Astrocyte (in vitro differentiated cells and primary cell): ENCODE measurements around the gene TUBA1A. TPM values are rescaled to one million over a fixed set of nuclear protein-coding genes. Genes with fewer than 3 reads are reported as not detected.

Experiments used
- DNase-seq: peaks from one replicate; pipeline ENCODE4 v3.0.0-alpha.2; 2010; ENCODE audit warnings: low read depth
- FAIRE-seq: peaks from 2 replicates; lab custom pipeline; 2011; peaks lifted over from hg19 to GRCh38; lab: Jason Lieb, UNC
- H2AFZ ChIP-seq: 2 replicates; pipeline ENCODE4 v1.6.0; 2012; ENCODE audit warnings: low read depth, low read length, inconsistent platforms
- H3K27ac ChIP-seq: 2 replicates; pipeline ENCODE4 v1.5.1; 2011; ENCODE audit warnings: low read depth, low read length, inconsistent platforms
- H3K27me3 ChIP-seq: 2 replicates; pipeline ENCODE4 v1.6.0; 2011; ENCODE audit warnings: low read length, inconsistent platforms; ENCODE audit not compliant: insufficient read depth
- H3K36me3 ChIP-seq: 2 replicates; pipeline ENCODE4 v1.5.1; 2011; ENCODE audit warnings: low read length, inconsistent platforms; ENCODE audit not compliant: insufficient read depth
- H3K4me1 ChIP-seq: 2 replicates; pipeline ENCODE4 v1.5.1; 2011; ENCODE audit warnings: low read length, inconsistent platforms; ENCODE audit not compliant: insufficient read depth
- H3K4me2 ChIP-seq: 2 replicates; pipeline ENCODE4 v1.6.0; 2012; ENCODE audit warnings: low read length, inconsistent platforms
- H3K4me3 ChIP-seq: 2 replicates; pipeline ENCODE4 v1.5.1; 2011; ENCODE audit warnings: low read depth, mild to moderate bottlenecking, low read length, inconsistent platforms; ENCODE audit not compliant: insufficient read depth
- H3K79me2 ChIP-seq: 2 replicates; pipeline ENCODE4 v1.6.0; 2012; ENCODE audit warnings: mild to moderate bottlenecking, low read length, inconsistent platforms; ENCODE audit not compliant: insufficient read depth
- H3K9ac ChIP-seq: 2 replicates; pipeline ENCODE4 v1.6.0; 2012; ENCODE audit warnings: mild to moderate bottlenecking, low read length, inconsistent platforms
- H3K9me3 ChIP-seq: 2 replicates; pipeline ENCODE4 v1.5.1; 2012; ENCODE audit warnings: low read depth, mild to moderate bottlenecking, low read length, inconsistent platforms; ENCODE audit not compliant: insufficient read depth
- H4K20me1 ChIP-seq: 2 replicates; pipeline ENCODE4 v1.6.0; 2012; ENCODE audit warnings: low read length, inconsistent platforms; ENCODE audit not compliant: insufficient read depth
- H3K27ac Mint-ChIP-seq: one replicate; pipeline ENCODE4 v1.8.0; 2021; ENCODE audit warnings: mild to moderate bottlenecking, mixed read lengths; ENCODE audit not compliant: unreplicated experiment
- H3K27me3 Mint-ChIP-seq: one replicate; pipeline ENCODE4 v1.8.0; 2021; ENCODE audit warnings: low read depth, mixed read lengths; ENCODE audit not compliant: unreplicated experiment
- H3K36me3 Mint-ChIP-seq: one replicate; pipeline ENCODE4 v1.8.0; 2021; ENCODE audit warnings: low read depth, mixed read lengths; ENCODE audit not compliant: unreplicated experiment
- H3K4me1 Mint-ChIP-seq: one replicate; pipeline ENCODE4 v1.8.0; 2021; ENCODE audit warnings: low read depth, mixed read lengths; ENCODE audit not compliant: unreplicated experiment
- H3K4me3 Mint-ChIP-seq: one replicate; pipeline ENCODE4 v1.8.0; 2021; ENCODE audit warnings: mild to moderate bottlenecking, moderate library complexity, mixed read lengths; ENCODE audit not compliant: unreplicated experiment
- H3K9me3 Mint-ChIP-seq: one replicate; pipeline ENCODE4 v1.8.0; 2021; ENCODE audit warnings: mild to moderate bottlenecking, mixed read lengths; ENCODE audit not compliant: unreplicated experiment
- EZH2 ChIP-seq: IDR thresholded peaks from 2 replicates; pipeline ENCODE4 v1.6.1; 2012; ENCODE audit warnings: mild to moderate bottlenecking, low read length, inconsistent platforms; ENCODE audit not compliant: insufficient read depth
- total RNA-seq: library from RNA; stranded (reverse); gene quantifications from 2 replicates; pipeline ENCODE4 v1.2.1, GENCODE V29; 2021
- TF ChIP-seq, protein P1 (sequence below): IDR thresholded peaks from 2 replicates; pipeline ENCODE4 v1.5.1; 2011; ENCODE audit warnings: low read depth, mild to moderate bottlenecking, inconsistent platforms, low read length, moderate library complexity; ENCODE audit not compliant: insufficient read depth

The TUBA1A gene
- total RNA-seq, 1 donor from 2014 or later: 932 TPM

DNA sequence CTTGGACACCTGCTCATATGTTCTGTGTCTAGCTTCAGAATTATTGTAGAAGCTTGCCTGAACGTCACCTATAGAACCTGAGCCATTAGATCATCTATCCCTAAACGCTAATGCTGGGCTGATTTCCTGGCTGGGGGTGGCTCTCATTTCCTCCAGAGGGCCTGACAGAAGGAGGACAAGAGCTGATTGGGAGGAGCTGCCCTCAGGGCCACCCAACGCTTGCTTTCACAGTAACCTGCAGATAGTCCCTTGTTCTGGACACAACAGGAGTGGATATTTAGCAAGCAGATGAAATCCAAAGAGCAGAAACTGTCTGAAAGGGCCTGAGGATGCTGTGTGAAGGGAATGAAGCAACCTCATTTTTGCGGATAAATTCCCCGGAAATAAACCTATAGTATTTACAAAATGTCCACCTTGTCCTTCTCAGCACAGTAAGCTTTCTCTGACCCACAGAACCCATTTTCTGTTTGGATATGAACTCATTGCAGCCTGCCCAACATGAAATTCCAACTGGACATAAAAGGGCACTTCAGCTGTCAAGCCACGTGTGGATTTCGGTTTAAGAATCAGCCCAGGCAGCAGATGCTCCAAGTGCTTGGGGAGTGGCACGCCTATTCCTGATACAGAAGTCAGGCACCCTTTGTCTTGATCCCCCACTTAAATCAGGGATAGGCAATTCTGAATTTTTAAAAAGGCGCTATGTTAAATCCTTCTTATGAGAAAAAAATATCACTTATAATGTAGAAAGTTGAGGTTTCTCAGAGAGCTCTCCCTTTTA is 43.2 kb upstream of the TUBA1A start:
- peak overlapping the region; percentile 82 for H3K9ac ChIP-seq
- no peaks in the 10 kb centered on the region for H3K36me3 Mint-ChIP-seq
- H3K27me3 ChIP-seq: no peaks in the 10 kb centered on the region
- peaks cover 31% of the 10 kb centered on the region for H3K4me1 ChIP-seq
- H3K4me1 Mint-ChIP-seq: peaks cover 19% of the 10 kb centered on the region
- peaks cover 3% of the 10 kb centered on the region for H3K79me2 ChIP-seq
- H2AFZ ChIP-seq: peak overlapping the region; percentile 92
- no peaks in the 10 kb centered on the region for H3K36me3 ChIP-seq
- TF ChIP-seq EZH2: no peak
- TF ChIP-seq, protein P1, sequence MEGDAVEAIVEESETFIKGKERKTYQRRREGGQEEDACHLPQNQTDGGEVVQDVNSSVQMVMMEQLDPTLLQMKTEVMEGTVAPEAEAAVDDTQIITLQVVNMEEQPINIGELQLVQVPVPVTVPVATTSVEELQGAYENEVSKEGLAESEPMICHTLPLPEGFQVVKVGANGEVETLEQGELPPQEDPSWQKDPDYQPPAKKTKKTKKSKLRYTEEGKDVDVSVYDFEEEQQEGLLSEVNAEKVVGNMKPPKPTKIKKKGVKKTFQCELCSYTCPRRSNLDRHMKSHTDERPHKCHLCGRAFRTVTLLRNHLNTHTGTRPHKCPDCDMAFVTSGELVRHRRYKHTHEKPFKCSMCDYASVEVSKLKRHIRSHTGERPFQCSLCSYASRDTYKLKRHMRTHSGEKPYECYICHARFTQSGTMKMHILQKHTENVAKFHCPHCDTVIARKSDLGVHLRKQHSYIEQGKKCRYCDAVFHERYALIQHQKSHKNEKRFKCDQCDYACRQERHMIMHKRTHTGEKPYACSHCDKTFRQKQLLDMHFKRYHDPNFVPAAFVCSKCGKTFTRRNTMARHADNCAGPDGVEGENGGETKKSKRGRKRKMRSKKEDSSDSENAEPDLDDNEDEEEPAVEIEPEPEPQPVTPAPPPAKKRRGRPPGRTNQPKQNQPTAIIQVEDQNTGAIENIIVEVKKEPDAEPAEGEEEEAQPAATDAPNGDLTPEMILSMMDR: no peak
- H3K4me3 ChIP-seq: peak overlapping the region; percentile 41
- DNase-seq (peak; percentile 38), FAIRE-seq (no peak)
- no peaks in the 10 kb centered on the region for H3K9me3 ChIP-seq
- no peaks in the 10 kb centered on the region for H4K20me1 ChIP-seq
- no peaks in the 10 kb centered on the region for H3K9me3 Mint-ChIP-seq
- H3K27ac ChIP-seq: peak overlapping the region; percentile 84
- no peak overlapping the region for H3K4me3 Mint-ChIP-seq
- H3K4me2 ChIP-seq: peak overlapping the region; percentile 91
- H3K27me3 Mint-ChIP-seq: no peaks in the 10 kb centered on the region
- peak overlapping the region; percentile 81 for H3K27ac Mint-ChIP-seq

DNA sequence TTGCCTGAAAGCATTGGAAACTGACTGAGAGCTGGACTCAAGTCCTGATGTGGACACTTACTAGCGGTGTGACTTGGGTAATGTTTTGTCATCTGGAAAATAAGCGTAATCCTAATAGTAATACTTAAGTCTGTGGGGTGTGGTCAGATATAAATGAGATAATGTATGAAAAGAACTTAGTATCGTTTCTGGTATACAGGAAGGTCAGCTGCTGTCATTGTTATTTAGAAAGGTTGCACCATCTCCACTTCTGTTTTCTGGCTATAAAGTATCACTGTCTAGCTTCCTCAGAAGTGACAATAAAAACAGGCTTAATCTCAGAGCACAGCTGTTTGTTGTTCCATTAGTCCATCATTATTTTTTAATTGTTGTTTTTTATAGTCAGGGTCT is 41.9 kb upstream of the TUBA1A start:
- Histone ChIP-seq H3K9me3 (no peaks in the 10 kb centered on the region), H3K4me3 (no peak overlapping the region), H3K4me2 (no peak overlapping the region), H3K27ac (no peak overlapping the region), H3K79me2 (peaks cover 3% of the 10 kb centered on the region), H3K27me3 (no peaks in the 10 kb centered on the region), H3K4me1 (peaks cover 31% of the 10 kb centered on the region), H2AFZ (no peak overlapping the region), H3K36me3 (no peaks in the 10 kb centered on the region), H3K9ac (no peak overlapping the region), H4K20me1 (no peaks in the 10 kb centered on the region)
- Mint-ChIP-seq H3K9me3 (no peaks in the 10 kb centered on the region), H3K4me3 (no peak overlapping the region), H3K4me1 (peaks cover 19% of the 10 kb centered on the region), H3K27me3 (no peaks in the 10 kb centered on the region), H3K27ac (no peak overlapping the region), H3K36me3 (no peaks in the 10 kb centered on the region)
- no peak for TF ChIP-seq EZH2
- TF ChIP-seq, protein P1: no peak
- no peak for DNase-seq
- no peak for FAIRE-seq

DNA sequence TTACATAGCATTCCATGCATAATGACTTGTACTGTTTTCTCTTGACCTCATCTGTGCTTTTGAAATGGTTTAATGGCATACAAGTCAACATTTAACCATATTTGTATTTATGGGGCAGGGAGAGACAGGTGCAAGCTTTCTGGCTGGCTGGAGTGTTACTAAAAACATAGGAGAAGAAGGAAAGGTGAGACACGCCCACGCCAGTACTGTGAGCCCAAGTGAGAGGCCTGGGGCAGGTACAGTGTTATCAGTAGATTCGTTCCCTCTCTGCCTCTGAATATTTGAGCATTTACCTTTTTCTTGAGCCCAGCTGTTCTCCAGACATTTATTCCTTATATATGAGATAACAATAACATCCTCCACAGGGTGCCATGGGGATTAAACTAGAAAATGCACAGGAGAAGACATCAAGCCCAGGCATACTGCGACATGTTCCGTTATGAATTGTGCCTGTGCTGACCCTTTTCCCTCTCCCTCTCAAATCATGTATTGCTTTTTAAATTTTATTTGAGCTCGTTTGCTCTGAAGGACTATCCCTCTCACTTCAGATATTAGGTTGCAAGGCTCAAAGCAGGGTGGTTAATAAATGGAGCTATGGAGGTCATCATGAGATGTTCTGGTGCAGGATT is 41.4 kb upstream of the TUBA1A start:
- Mint-ChIP-seq H3K27me3 (no peaks in the 10 kb centered on the region), H3K4me3 (no peak overlapping the region), H3K4me1 (peaks cover 19% of the 10 kb centered on the region), H3K27ac (no peak overlapping the region), H3K9me3 (no peaks in the 10 kb centered on the region), H3K36me3 (no peaks in the 10 kb centered on the region)
- no peak overlapping the region for H2AFZ ChIP-seq
- TF ChIP-seq, protein P1: no peak
- TF ChIP-seq EZH2: no peak
- no peak for DNase-seq
- H3K9me3 ChIP-seq: no peaks in the 10 kb centered on the region
- no peak overlapping the region for H3K4me3 ChIP-seq
- no peak overlapping the region for H3K4me2 ChIP-seq
- no peaks in the 10 kb centered on the region for H3K36me3 ChIP-seq
- H3K79me2 ChIP-seq: peaks cover 3% of the 10 kb centered on the region
- no peak overlapping the region for H3K9ac ChIP-seq
- peaks cover 31% of the 10 kb centered on the region for H3K4me1 ChIP-seq
- no peaks in the 10 kb centered on the region for H4K20me1 ChIP-seq
- no peak overlapping the region for H3K27ac ChIP-seq
- no peak for FAIRE-seq
- H3K27me3 ChIP-seq: no peaks in the 10 kb centered on the region
